IPS-18a (cell line): ENCODE measurements around the gene TENM4.

Experiments used
- H3K27ac ChIP-seq: one replicate; pipeline ENCODE4 v1.5.1; 2013; ENCODE audit warnings: low read length
- H3K27me3 ChIP-seq: one replicate; pipeline ENCODE4 v1.6.1; 2013; ENCODE audit warnings: mild to moderate bottlenecking, low read length; ENCODE audit not compliant: control insufficient read depth, insufficient read depth
- H3K36me3 ChIP-seq: one replicate; pipeline ENCODE4 v1.6.1; 2013; ENCODE audit warnings: low read depth, low read length; ENCODE audit not compliant: control insufficient read depth
- H3K4me1 ChIP-seq: one replicate; pipeline ENCODE4 v1.6.1; 2013; ENCODE audit warnings: low read depth, low read length; ENCODE audit not compliant: control insufficient read depth
- H3K4me3 ChIP-seq: one replicate; pipeline ENCODE4 v1.5.1; 2013; ENCODE audit warnings: low read length
- H3K9ac ChIP-seq: one replicate; pipeline ENCODE4 v1.6.1; 2013; ENCODE audit warnings: mild to moderate bottlenecking, low read length, moderate library complexity
- H3K9me3 ChIP-seq: one replicate; pipeline ENCODE4 v1.6.1; 2013; ENCODE audit warnings: low read depth, low read length; ENCODE audit not compliant: control insufficient read depth

TENM4 gene

GRCh38 chr11:79440571-79441460 is at the start of gene TENM4:
TSS of gene TENM4 (minus strand) at chr11:79441030. CDS start at chr11:79069944, 371,086 bp downstream.
- Histone ChIP-seq H3K27ac (no peak within 1 kb of the TSS), H3K9ac (peak within 1 kb of the TSS; percentile 58), H3K9me3 (no peaks in the 10 kb centered on the region), H3K36me3 (no peaks in the 10 kb centered on the region), H3K4me3 (peak within 1 kb of the TSS; percentile 71), H3K4me1 (peaks cover 27% of the 10 kb centered on the region), H3K27me3 (peaks cover 67% of the 10 kb centered on the region)

- Histone ChIP-seq H3K4me1 (peaks cover 23% of the 10 kb centered on the region), H3K27ac (no peak overlapping the region), H3K9me3 (no peaks in the 10 kb centered on the region), H3K27me3 (peaks cover 12% of the 10 kb centered on the region), H3K36me3 (no peaks in the 10 kb centered on the region), H3K9ac (no peak overlapping the region), H3K4me3 (no peak overlapping the region)
Measured at GRCh38 chr11:79488286-79488685, 47.5 kb upstream of the TENM4 start.

DNA sequence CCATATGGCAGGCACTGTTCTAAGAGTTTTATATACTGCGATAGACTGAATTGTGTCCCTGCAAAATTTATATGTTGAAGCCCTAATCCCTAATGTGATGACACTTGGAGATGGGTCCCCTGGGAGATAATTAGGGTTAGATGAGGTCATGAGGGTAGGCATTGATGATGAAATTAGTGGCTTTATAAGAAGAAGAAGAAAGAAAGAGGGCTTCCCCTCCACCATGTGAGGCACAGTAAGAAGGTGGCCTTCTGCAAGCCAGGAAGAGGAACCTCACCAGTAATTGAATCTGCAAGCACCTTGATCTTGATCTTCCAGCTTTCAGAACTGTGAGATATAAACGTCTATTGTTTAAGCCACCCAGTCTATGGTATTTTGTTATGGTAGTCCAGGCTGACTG is 46.6 kb upstream of the TENM4 start:
- Histone ChIP-seq H3K4me1 (peaks cover 23% of the 10 kb centered on the region), H3K9me3 (no peaks in the 10 kb centered on the region), H3K9ac (no peak overlapping the region), H3K27me3 (peaks cover 12% of the 10 kb centered on the region), H3K27ac (no peak overlapping the region), H3K36me3 (no peaks in the 10 kb centered on the region), H3K4me3 (no peak overlapping the region)

DNA sequence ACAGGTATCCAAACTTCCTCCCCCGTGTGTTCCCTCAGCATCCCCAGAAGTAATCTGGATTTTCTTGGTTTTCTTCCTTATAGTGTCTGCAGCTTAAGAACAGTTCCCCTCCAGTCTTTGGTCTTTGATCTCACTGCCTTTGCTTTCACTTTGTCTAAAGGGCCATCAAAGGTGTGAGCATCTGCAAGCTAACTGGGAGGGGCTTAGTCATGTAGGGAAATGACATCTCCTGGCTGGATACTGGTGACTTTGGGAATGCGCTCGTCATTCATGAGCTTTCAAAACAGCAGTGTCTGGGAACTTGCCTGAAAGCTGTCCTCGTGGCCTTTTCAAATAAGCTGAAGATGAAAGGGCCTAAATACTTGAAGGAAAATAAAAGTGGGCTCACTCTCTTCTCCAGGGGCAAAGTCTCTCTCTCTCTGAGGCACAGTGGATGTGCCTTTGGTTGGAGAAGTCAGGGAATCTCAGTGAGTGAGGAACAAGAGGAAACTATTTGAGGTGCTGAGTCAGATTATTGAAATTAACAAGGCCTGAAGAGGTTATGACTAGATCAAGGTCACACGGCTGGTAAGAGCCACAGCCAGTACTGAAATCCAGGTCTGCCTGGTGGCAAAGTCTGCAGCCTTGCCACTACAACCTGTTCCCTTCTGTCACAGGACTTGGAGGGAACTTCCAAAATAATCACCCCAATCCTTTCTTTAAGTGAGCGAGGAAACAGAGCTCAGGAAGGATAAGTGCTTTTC is 45.6 kb upstream of the TENM4 start:
- Histone ChIP-seq H3K27ac (no peak overlapping the region), H3K9ac (no peak overlapping the region), H3K4me3 (peak overlapping the region; percentile 31), H3K9me3 (no peaks in the 10 kb centered on the region), H3K36me3 (no peaks in the 10 kb centered on the region), H3K27me3 (peaks cover 12% of the 10 kb centered on the region), H3K4me1 (peaks cover 23% of the 10 kb centered on the region)

DNA sequence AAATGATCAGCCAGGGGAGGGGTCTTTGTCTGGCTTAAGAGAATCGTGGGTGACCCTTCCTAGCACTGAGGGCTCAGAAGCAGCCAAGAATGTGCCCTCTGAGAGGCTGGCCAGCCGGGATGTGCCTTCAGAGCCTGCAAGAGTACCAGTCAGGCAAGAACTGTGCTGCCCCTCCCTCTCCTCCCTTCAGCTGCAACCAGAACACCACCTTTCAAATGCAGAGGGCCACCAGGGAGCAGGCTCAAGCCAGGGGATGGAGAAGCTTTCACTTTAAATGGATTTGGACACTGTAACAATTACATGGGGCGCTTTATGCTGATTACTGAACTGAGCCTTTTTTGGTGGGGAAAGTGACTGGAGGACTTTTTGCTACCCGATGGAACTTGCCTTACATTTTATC is 44.9 kb upstream of the TENM4 start:
- Histone ChIP-seq H3K9ac (no peak overlapping the region), H3K9me3 (no peaks in the 10 kb centered on the region), H3K27me3 (peaks cover 12% of the 10 kb centered on the region), H3K36me3 (no peaks in the 10 kb centered on the region), H3K27ac (no peak overlapping the region), H3K4me3 (peak overlapping the region; percentile 31), H3K4me1 (peaks cover 23% of the 10 kb centered on the region)

DNA sequence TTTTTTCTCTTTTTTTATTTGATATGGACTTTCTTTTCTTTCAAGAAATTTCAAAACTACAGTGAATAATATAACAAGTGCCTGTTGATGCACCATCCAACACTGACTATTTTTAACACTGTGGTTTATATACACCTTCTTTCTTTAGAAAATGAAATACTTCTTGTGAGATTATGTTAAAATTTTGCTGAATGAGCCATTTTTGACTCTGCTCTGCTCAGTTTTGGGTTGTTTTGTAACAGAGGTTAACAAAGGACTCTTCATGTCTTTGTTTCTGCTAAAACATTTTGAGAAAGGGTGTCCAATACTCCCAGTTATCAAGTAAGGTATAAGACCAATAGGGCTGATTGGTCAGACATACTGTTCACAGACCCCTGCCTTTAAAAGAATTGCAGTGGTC is 44.0 kb upstream of the TENM4 start:
- H3K4me1 ChIP-seq, result peaks cover 23% of the 10 kb centered on the region
- H3K27ac ChIP-seq, result no peak overlapping the region
- H3K4me3 ChIP-seq, result no peak overlapping the region
- no peaks in the 10 kb centered on the region for H3K36me3 ChIP-seq
- no peaks in the 10 kb centered on the region for H3K9me3 ChIP-seq
- peaks cover 12% of the 10 kb centered on the region for H3K27me3 ChIP-seq
- no peak overlapping the region for H3K9ac ChIP-seq

DNA sequence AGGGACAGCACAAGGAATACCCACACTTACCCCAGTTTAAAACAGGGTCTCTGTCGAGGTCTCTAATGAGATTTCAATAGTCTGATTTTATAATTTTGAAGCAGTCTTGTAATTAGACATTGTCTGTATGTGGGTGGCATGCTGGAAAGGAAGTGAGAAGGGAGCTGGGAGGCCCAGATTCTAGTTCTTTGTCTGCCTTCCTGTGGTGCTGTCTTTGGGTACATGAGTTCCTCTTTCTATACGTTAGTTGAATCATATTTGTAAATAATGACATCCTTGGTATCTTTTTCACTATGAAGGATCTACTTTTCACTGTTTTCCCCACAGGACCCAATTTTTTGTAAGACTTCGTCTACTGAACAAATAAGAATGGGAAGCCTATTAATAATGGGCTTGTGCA is 42.0 kb upstream of the TENM4 start:
- Histone ChIP-seq H3K27ac (no peak overlapping the region), H3K9me3 (no peaks in the 10 kb centered on the region), H3K36me3 (no peaks in the 10 kb centered on the region), H3K4me3 (no peak overlapping the region), H3K27me3 (peaks cover 12% of the 10 kb centered on the region), H3K9ac (no peak overlapping the region), H3K4me1 (peaks cover 23% of the 10 kb centered on the region)

DNA sequence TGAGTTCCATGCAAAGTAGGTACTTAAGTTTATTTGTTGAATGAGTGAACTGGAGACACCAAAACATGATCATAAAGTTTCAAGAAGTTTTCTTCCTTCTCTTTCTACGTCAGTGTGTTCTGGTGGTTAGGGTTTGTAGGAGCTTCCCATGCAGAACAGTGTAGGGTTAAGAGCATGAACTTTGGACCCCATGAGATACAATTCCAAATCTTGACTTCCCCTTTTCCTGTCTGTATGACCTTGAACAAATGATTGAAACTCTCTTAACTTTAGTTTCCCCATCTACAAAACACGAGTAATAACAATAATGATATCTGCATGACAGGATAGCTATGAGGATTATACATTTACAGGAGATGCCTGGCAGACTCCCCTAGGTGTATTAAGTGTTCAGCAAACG is 41.0 kb upstream of the TENM4 start:
- Histone ChIP-seq H3K4me1 (peaks cover 20% of the 10 kb centered on the region), H3K36me3 (no peaks in the 10 kb centered on the region), H3K27me3 (peaks cover 10% of the 10 kb centered on the region), H3K4me3 (no peak overlapping the region), H3K9me3 (no peaks in the 10 kb centered on the region), H3K27ac (no peak overlapping the region), H3K9ac (no peak overlapping the region)

DNA sequence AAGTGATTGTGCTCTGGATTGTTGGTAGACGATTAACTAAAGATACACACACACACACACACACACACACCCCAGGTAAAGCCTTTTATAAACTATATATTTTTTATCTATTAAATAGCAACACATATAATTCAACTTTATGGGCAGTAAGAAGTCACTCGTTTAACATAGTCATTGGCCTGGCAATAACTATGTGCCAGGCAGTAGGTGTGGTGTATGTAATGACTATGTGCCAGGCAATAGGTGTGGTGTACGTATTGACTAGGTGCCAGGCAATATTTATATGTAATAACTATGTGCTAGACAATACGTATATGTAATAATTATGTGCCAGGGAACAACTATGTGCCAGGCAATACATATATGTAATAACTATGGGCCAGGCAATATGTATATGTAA is 40.0 kb upstream of the TENM4 start:
- no peak overlapping the region for H3K27ac ChIP-seq
- peaks cover 6% of the 10 kb centered on the region for H3K27me3 ChIP-seq
- no peak overlapping the region for H3K9ac ChIP-seq
- no peak overlapping the region for H3K4me3 ChIP-seq
- H3K9me3 ChIP-seq, result no peaks in the 10 kb centered on the region
- no peaks in the 10 kb centered on the region for H3K36me3 ChIP-seq
- H3K4me1 ChIP-seq, result peaks cover 11% of the 10 kb centered on the region

GRCh38 chr11:79472819-79473529 is 32.1 kb upstream of the TENM4 start:
- H3K27me3 ChIP-seq, result no peaks in the 10 kb centered on the region
- peaks cover 51% of the 10 kb centered on the region for H3K4me1 ChIP-seq
- peak overlapping the region; percentile 19 for H3K4me3 ChIP-seq
- H3K9me3 ChIP-seq, result no peaks in the 10 kb centered on the region
- peak overlapping the region; percentile 3 for H3K9ac ChIP-seq
- H3K36me3 ChIP-seq, result no peaks in the 10 kb centered on the region
- H3K27ac ChIP-seq, result peak overlapping the region; percentile 38

DNA sequence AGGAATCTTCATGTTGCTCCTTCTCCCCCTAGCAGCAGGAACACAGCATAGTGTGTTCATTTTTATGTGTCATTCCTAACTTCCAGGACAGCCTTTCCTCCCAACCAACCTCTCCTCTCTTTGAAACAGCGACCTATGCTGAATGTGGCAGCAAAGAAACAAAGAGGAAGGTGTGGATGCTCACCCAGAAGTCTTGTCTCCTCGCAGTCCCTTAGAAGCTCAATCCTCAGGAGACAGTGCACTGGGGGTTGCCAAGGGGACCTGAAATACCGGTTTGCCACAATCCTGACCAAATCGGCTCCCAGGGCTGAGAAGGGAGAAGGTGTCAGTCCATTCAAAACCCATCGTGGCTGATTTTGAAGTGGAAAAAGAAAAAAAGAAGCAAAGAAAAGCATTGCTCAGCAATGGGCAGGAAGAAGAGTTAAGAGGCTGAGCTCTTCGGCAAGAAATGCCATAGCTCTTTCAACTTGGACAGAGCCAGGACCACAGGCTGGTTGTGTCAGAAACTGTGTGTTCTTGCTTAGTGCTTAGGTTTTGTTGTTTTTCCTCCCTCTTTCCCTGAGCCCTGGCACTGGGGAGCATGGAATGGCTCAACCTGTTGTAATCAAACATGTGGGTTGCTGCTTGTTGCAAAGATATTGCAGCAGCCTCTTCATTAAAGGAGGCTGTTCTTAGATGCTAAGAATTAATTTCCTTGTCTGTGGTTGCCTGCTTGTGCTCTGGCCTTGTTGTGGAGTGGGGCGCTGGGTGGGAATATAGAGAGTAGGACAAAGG is 30.4 kb upstream of the TENM4 start:
- Histone ChIP-seq H3K9me3 (no peaks in the 10 kb centered on the region), H3K27me3 (no peaks in the 10 kb centered on the region), H3K27ac (no peak overlapping the region), H3K9ac (no peak overlapping the region), H3K4me1 (peaks cover 54% of the 10 kb centered on the region), H3K36me3 (no peaks in the 10 kb centered on the region), H3K4me3 (no peak overlapping the region)
